ENCODE data around the gene TGFBR2. TPM values are rescaled to one million over a fixed set of nuclear protein-coding genes. Genes with fewer than 3 reads are reported as not detected.

The TGFBR2 gene
- total and polyA plus RNA-seq, 10 of the 15 experiments (the other 5 are each of a cell fraction or from before 2014, with no cell fraction given), result 0.02 to 0.98 (median 0.18) TPM; not detected in 1

- 3% methylated on average over 3 of the region's 3 CpGs for WGBS (ENCODE audit: insufficient coverage, insufficient replicate concordance, low lambda C conversion rate, missing lambda C conversion rate)
- Histone ChIP-seq H2AFZ (ENCODE audit: control insufficient read depth, low read depth, low read length) (no peak overlapping the region), H3K36me3 (ENCODE audit: control insufficient read depth in 2 of 2, insufficient read depth in 2 of 2, low read length in 1 of 2) (no peaks in the 10 kb centered on the region), H3K4me1 (ENCODE audit: control insufficient read depth, insufficient read depth, low read length) (no peaks in the 10 kb centered on the region), H3K9me3 (replicated peaks; ENCODE audit: control insufficient read depth, insufficient read depth, low read length) (no peaks in the 10 kb centered on the region; the same call in 2 of the 3 replicates), H4K20me1 (ENCODE audit: control insufficient read depth, insufficient read depth) (no peaks in the 10 kb centered on the region), H3K79me2 (ENCODE audit: control insufficient read depth, insufficient read depth, low read length) (no peaks in the 10 kb centered on the region), H3K27ac (ENCODE audit: control insufficient read depth, insufficient read depth) (no peak overlapping the region), H3K4me2 (ENCODE audit: control insufficient read depth, insufficient read depth) (no peak overlapping the region), H3K27me3 (replicated peaks in 1 of 2; ENCODE audit: control insufficient read depth in 2 of 2, insufficient read depth in 2 of 2, low read length in 1 of 2) (peaks cover 0 to 19% of the 10 kb centered on the region in 2 experiments), H3K4me3 (no peak overlapping the region), H3K9ac (ENCODE audit: control insufficient read depth, insufficient read depth, low read length) (no peak overlapping the region)
- intact Hi-C loops (cut with micrococcal nuclease; ENCODE audit: unreplicated experiment), result no loop called here
- CTCF ChIA-PET, result no interaction called here
- ATAC-seq (no peak), FAIRE-seq (no peak), DNase-seq (ENCODE audit: low read depth, low spot score) (no peak)
- BruUV-seq (replicated peaks), result no TSS peak
- SMC1A ChIA-PET (ENCODE audit: uncharacterized antibody, unreplicated experiment), result no interaction called here
- TF ChIP-seq ZNF274 (IDR thresholded peaks at IDR 0.05; ENCODE audit: insufficient read depth, insufficient read length), result no peak
- in situ Hi-C loops (cut with MboI), result no loop called here
- RAD21 ChIA-PET (ENCODE audit: unreplicated experiment), result no interaction called here
- POLR2A ChIA-PET, result no interaction called here
Measured at GRCh38 chr3:30610702-30611368, 4.4 kb downstream of the TGFBR2 start.

DNA sequence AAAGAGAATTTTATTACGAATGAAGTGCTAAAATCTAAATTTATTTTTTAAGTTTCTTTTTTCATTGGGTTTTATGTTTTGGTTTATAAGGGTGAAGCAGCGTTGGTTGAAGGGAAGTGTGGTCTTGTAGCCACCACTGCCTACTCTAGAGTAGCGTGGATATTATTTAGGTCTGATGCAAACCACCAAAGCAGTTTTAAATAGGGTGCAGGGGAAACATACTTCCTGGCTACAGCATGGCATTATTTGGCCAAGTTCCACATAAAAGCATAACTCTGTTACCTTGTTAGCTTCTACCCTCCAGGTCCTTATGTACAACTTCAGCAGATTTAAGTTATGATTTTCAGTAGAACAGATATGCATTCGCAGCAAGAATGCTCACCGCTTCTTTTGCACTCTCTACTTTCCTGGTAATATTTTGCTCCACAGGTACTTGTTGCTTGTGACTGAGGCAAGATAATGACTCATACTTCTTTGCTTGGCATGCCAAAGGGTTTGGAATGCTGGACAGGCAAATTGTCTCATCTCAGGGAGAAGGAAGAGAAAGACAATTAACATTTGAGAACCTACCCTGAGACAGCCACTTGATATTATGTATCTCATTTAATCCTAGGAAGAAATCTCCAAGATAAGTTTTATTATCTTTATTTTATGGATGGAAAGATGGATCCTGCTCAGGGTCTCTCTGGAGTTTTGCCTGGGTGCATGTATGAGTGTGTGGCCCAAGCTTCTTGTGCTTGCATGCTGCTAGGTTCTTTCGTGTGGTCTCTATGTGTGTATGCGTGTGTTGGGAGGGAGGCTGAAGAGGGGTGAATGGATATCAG is 5.4 kb downstream of the TGFBR2 start:
- Histone ChIP-seq H3K79me2 (ENCODE audit: control insufficient read depth, insufficient read depth, low read length) (no peaks in the 10 kb centered on the region), H3K36me3 (ENCODE audit: control insufficient read depth in 2 of 2, insufficient read depth in 2 of 2, low read length in 1 of 2) (no peaks in the 10 kb centered on the region), H3K4me2 (ENCODE audit: control insufficient read depth, insufficient read depth) (no peak overlapping the region), H3K9ac (ENCODE audit: control insufficient read depth, insufficient read depth, low read length) (no peak overlapping the region), H3K4me1 (ENCODE audit: control insufficient read depth, insufficient read depth, low read length) (no peaks in the 10 kb centered on the region), H3K9me3 (replicated peaks; ENCODE audit: control insufficient read depth, insufficient read depth, low read length) (no peaks in the 10 kb centered on the region; the same call in 2 of the 3 replicates), H3K4me3 (no peak overlapping the region), H3K27me3 (replicated peaks in 1 of 2; ENCODE audit: control insufficient read depth in 2 of 2, insufficient read depth in 2 of 2, low read length in 1 of 2) (peaks cover 0 to 14% of the 10 kb centered on the region in 2 experiments), H3K27ac (ENCODE audit: control insufficient read depth, insufficient read depth) (no peak overlapping the region), H4K20me1 (ENCODE audit: control insufficient read depth, insufficient read depth) (no peaks in the 10 kb centered on the region), H2AFZ (ENCODE audit: control insufficient read depth, low read depth, low read length) (no peak overlapping the region)
- RAD21 ChIA-PET (ENCODE audit: unreplicated experiment), result no interaction called here
- FAIRE-seq, result no peak
- CTCF ChIA-PET, result no interaction called here
- 62% methylated on average over 6 of the region's 7 CpGs for WGBS (ENCODE audit: insufficient coverage, insufficient replicate concordance, low lambda C conversion rate, missing lambda C conversion rate)
- SMC1A ChIA-PET (ENCODE audit: uncharacterized antibody, unreplicated experiment), result no interaction called here
- BruUV-seq (replicated peaks), result no TSS peak
- TF ChIP-seq RUNX3 (IDR thresholded peaks at IDR 0.05; ENCODE audit: low read length), result no peak
- TF ChIP-seq, protein P1, sequence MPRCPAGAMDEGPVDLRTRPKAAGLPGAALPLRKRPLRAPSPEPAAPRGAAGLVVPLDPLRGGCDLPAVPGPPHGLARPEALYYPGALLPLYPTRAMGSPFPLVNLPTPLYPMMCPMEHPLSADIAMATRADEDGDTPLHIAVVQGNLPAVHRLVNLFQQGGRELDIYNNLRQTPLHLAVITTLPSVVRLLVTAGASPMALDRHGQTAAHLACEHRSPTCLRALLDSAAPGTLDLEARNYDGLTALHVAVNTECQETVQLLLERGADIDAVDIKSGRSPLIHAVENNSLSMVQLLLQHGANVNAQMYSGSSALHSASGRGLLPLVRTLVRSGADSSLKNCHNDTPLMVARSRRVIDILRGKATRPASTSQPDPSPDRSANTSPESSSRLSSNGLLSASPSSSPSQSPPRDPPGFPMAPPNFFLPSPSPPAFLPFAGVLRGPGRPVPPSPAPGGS (IDR thresholded peaks at IDR 0.05; ENCODE audit: borderline replicate concordance, insufficient read depth, low read depth, low read length, poor library complexity, severe bottlenecking), result no peak
- TF ChIP-seq, protein P2, sequence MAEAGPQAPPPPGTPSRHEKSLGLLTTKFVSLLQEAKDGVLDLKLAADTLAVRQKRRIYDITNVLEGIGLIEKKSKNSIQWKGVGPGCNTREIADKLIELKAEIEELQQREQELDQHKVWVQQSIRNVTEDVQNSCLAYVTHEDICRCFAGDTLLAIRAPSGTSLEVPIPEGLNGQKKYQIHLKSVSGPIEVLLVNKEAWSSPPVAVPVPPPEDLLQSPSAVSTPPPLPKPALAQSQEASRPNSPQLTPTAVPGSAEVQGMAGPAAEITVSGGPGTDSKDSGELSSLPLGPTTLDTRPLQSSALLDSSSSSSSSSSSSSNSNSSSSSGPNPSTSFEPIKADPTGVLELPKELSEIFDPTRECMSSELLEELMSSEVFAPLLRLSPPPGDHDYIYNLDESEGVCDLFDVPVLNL (IDR thresholded peaks at IDR 0.05; ENCODE audit: low read depth, low read length), result no peak
- no peak for TF ChIP-seq HCFC1 (IDR thresholded peaks at IDR 0.05; ENCODE audit: low read length)
- no peak for TF ChIP-seq BHLHE40 (IDR thresholded peaks at IDR 0.05; ENCODE audit: borderline replicate concordance in 1 of 2, low read depth in 2 of 2, low read length in 1 of 2)
- TF ChIP-seq BRCA1 (IDR thresholded peaks at IDR 0.05; ENCODE audit: low read depth, low read length), result no peak
- in situ Hi-C loops (cut with MboI) (no loop called here), intact Hi-C loops (cut with micrococcal nuclease; ENCODE audit: unreplicated experiment) (no loop called here)
- POLR2A ChIA-PET, result no interaction called here
- DNase-seq (ENCODE audit: low read depth, low spot score), result no peak
- no peak for ATAC-seq
